Stimulated activated CD4-positive, alpha-beta T cell treated with anti-CD3 and anti-CD28 coated beads, Interleukin-15, amount 100 ng/mL, for 1 hour (primary cell): ENCODE results near the gene CUBN.

ENCODE experiments used
- DNase-seq, 2 donors: peaks; one replicate each; pipeline ENCODE4 v3.0.0-alpha.2; 2020; ENCODE audit warnings: low read depth in 1 of 2, low spot score in 1 of 2

Gene CUBN

DNA sequence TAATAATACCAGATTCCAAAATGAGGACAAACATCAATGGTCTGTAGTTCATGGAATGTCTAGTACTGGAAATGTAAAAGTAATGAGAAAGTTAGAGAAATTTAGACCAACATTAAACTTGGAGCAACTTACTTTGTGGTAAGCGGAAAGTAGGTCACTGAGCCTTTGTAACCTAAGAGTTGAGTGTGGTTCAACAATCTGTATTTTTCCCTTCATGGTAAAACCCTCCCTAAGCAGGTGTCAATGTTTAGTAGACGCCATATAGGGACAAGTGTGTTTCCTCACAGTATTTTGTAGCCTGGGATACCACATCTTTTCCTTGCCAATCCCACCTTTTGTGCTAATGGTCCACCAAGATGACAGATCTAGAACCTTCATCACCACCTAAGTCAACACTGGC, 245.1 kb downstream of the CUBN start:
- DNase-seq: no peak

DNA sequence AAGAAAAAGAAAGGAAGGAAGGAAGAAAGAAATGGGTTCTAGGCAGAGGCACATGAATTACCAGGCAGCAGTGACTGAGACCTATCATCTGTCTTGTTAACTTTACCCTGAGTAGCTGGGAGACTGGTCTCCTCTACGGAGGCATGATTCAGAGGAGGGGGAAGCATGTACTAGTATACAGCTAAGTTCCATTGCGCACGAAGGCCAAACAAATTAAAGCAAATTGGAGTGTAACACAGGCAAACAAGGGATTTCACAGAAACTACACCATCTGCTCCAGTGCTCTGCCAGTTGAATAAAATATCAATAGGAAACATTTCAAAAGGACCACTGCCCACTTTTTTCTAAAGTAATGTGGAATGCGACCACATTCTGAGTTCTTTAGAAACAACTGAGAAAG, 246.5 kb downstream of the CUBN start:
- no peak for DNase-seq

DNA sequence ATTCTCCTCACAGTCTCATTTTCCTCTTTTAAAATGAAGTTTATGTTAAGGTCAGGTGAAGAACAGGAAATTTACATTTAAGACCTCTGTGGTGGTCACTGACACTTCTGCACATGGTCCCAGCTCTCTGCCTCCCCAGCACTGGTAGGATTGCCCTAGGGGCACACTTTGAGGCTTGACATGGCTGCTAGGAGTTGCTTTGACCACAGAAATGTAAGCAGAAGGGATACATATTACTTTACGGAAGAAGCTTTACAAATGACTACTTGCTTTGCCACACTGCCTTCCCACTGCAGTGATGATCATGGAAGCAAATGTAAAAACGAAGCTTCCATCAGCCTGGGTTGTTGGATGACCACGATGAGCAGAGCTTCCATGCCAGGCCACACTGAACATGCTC, 259.3 kb downstream of the CUBN start:
- DNase-seq: no peak

DNA sequence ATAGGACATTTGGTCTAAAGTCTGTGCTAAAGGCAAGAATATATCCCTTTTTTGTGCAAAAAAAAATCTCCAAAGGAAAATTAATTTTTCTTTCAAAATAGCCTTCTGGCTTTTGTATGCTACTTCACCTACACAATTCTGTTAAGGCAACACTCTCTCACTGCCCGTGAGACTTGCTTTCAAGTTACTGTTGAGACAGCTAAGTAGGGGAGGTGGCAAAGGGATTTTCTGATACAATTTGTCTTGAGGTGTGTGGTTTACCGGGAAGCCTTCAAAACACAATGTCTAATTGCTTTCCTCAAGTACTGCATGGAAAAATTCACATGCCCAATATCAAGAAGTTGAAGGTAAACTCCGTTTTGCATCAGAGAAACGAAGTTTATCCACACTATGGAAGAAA, 261.6 kb downstream of the CUBN start:
- DNase-seq: no peak

DNA sequence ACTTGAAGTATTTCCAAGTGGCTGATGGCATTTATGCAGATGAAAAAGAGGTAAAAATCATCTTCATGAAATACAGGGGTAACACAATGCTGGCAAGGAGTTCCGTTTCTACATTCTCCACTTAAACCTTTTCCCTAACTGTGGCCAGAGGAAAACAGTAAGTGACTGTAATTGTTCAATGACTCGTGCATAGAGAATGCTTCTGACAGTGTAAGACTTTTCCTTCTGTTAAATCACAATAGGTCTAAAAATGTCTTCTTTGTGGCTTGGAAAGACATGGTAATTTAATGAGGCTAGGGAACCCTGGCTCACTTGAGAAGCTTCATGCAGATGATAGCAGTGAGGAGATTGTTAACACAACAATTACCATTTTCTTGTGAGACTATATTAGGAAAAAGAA, 262.1 kb downstream of the CUBN start:
- no peak for DNase-seq

DNA sequence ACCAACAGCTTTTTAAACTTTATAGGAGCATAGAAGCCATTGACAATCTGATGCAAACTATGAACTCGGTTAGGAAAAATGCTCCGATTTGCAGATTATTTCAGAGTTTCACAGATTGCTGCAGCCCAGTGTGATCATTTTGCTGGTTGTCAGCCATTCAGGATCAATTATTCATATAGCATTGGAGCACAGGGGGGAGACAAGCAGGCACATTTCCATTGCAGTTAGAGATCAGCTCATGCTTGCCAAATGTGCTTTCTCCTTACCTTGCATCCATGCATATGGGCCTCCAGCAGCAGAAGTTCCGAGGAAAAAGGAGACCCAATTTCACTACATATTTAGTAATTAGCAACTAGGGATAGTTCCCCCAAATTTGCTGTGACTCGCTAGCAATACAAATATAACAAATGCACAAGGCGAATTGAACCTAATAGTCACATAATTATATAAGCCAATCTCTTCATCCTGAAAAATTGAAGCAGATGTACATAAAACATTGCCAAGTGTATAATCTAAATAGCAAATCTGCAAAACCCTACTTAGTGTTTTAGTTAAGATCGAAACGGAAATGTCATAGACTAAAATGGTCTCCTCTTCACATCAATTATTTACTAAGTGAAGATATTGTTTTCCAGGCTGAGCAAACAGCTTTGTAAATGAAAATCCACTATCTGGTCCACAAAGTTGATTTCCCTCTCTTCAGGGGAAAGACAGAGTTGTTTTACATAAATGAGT, 262.9 kb downstream of the CUBN start:
- DNase-seq: no peak

DNA sequence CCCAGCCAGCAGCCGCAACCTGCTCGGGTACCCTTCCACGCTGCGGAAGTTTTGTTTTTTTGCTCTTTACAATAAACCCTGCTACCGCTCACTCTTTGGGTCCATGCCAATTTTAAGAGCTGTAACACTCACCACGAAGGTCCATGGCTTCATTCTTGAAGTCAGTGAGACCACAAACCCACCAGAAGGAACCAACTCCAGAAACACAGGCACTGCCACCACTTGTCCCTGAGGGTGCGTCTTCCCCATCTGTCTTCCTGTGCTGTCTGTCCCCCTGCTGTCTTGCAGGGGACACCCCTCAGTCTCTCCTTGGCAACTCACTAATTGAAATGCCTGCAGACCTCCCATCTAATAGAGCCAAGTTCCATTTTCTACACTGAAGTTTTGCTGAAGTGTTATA, 263.8 kb downstream of the CUBN start:
- DNase-seq: no peak

DNA sequence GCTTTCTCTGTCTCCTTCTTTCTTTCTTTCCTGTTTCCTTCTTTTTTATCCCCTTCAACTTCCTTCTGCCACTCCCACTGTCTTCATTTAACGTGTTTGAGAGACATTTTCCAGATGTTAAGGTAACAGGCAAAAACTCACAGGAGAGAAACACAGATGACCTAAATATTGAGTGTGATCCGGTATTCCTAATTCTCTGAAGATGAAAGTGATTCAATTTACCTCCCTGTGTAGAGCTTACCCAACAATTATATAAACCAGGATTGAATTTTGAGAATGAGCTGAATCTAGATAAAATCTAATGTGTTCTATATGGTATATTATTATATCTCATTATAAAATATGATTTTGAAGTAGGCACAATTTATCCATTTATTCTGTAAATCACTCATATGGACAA, 265.8 kb downstream of the CUBN start:
- no peak for DNase-seq

DNA sequence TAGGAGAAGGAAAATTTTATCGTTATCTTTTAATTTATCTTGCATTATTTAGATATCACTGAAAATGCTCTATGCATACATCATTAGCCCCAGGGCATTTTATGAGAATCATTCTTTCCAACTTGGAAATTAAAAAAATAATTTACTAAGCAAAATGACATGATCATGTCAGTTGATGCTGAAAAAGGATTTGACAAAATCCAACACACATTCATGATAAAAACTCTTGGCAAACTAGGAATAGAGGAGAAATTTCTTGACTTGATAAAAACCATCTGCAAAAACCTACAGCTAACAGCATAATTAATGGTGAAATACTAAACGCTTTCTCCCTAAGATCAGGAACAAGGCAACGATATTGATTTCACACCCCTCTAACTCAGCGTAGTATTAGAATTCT, 272.2 kb downstream of the CUBN start:
- DNase-seq: no peak

DNA sequence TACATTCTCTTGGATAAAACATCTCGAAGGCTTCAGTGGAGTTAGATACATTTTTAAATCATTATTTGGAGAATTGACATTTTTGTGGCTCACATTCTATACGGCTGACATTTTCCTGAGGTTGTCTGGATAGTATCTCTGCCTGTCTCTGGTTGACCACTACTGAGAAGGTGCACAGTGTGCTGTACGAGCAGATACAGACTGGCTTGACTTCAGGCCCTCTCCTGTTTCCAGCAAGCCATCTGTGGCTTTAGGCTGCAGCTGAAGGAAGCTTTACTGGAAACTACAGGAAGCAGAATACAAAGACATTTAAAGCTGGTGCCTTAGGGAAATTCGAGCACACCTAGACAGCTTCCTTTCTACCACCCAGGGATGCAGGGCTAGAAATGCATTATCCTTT, 273.0 kb downstream of the CUBN start:
- no peak for DNase-seq

DNA sequence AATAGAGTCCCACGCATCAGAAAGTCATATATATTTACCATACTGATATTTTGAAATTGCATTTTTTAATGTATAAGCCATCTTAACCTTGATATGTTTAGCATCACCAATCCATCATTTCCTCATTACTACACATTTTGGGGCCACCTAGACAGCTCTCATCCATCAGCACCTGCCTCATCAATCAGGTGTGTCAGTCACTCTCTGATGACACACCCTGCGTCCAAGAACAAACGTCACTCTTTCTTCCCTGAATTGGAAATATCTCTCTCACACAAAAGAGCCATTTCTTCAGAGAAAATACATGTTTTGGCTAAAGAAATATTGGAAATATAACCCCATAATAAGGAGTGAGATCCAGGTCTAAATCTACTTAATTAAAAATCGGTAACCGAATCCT, 273.5 kb downstream of the CUBN start:
- DNase-seq: no peak

DNA sequence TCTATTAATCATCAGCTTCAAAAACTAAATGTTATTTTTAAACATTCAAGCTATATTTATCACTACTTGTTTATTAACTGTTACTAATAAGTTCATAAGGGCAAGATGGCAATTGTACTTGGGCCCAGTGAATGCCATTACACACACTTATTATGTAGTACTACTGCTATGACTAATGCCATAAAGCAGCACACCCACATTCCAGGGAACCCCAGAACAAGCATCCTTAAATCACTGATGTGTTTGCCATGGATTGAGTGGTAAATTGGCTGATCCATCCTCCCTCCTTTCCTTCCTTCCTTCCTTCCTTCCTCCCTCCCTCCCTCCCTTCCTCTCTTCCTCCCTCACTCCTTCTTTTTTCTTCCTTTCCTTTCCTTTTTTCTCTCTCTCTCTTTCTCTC, 275.0 kb downstream of the CUBN start:
- no peak for DNase-seq

DNA sequence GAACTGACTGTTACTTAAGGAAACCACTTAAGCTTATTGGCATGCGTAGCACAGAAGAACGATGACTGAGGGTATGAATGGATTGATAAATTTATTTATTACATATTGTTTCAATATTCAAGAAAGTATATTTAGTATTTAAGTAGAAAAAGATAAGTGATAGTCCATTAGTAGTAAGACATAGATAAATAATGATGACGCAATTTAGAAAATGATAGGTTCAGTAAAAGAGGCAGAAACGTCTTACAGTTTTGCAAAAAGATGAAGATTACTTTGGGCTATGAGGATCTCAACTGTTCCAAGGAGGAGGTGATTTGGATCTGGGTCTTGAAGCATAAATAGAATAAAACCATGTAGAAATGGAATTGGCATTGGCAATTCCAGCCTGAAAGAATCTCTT, 275.8 kb downstream of the CUBN start:
- DNase-seq: no peak

DNA sequence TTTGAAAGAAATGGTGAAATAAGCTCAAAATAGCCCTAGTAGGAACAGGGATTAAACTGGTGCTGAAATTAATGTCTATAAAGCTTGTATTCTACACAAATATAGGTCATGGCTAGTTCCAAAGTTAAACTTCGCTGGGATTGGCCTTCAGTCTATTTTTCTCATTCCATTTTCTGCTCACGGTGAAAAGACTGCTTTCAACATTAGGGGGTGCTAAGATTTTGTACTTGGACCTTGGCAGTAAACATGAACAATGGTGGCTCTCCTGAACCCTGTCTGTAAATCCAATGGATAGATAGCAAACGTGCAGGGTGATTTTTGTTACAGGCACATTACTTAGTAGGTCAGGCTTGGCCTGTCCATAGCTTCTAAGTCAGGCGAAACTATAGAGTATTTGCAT, 276.4 kb downstream of the CUBN start:
- no peak for DNase-seq

DNA sequence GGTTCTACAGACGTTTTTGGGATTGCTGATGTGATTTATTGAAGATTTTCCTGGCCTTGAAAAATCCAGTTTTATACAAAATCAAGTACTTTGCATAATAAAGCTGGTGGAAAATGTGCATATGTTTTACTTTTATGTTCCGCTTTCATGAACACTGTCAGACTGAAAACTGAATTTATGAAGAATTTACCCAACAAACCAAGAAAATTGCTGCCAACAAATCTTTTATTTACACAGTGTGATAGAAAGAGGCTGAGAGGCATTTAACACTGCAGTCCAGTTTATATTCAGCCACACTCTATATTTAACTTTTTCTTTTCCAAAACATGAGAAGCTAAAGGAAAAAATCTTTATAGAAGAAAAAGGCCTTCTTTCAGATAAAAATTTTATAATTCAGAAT, 277.0 kb downstream of the CUBN start:
- no peak for DNase-seq

DNA sequence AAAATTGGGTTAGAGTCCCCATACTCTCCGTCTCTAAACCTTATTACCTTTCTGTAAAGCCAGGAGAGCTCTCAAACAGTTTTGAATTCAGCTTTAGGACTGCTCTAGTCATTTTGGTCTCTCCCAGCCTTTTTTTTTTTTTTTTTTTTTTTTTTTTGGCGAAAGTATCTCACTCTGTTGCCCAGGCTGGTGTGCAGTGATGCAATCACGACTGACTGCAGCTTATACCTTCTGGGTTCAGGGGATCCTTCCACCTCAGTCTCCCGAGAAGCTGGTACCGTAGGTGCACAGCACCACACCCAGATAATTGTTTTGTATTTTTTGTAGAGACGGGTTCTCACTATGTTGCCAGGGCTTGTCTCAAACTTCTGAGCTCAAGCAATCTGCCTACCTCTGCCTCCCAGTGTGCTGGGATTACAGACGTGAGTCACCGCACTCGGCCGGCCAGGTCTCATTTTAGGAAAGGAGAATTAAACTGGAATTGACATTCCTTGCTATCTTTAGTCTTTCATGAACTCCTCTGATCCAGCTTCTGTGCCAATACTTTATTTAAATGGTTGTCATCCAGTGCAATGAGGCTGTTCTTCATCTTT, 281.0 kb downstream of the CUBN start:
- no peak for DNase-seq

DNA sequence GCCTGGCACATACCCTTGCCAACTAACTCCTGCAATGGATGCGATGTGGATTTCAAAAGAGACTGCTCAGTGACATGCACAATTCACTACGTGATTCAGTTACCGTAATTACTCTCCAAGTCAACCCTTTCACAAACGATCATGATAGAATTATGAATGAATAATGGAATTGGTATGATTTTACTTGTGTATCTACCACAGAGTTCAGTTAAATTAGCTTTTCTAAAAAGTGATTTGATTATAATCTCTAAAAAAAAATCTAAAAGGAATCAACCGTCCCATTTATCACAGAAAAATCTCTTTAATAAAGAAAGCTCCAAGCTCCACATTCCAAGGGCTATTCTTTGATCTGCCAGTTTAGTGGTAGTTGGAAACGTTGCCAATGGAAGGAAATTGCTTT, 282.0 kb downstream of the CUBN start:
- DNase-seq: no peak

DNA sequence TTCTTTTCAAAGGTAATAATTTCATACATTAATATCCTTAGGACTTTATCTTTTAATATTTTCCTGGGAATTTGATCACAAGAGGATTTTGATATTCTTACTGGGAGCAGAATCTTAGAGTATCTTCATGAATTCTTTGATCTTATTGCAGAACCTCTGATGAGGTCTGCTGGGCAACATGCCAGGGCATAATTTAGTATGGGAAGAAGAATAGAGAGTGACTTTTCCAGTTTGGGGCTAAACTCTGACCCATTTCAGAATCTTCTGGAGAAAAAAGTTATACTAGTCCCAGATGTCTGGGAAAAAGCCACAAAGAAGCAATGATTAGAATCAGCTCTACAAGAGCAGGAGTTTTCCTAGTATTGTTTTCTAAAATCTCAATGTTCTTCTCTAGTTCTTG, 284.4 kb downstream of the CUBN start:
- no peak for DNase-seq

DNA sequence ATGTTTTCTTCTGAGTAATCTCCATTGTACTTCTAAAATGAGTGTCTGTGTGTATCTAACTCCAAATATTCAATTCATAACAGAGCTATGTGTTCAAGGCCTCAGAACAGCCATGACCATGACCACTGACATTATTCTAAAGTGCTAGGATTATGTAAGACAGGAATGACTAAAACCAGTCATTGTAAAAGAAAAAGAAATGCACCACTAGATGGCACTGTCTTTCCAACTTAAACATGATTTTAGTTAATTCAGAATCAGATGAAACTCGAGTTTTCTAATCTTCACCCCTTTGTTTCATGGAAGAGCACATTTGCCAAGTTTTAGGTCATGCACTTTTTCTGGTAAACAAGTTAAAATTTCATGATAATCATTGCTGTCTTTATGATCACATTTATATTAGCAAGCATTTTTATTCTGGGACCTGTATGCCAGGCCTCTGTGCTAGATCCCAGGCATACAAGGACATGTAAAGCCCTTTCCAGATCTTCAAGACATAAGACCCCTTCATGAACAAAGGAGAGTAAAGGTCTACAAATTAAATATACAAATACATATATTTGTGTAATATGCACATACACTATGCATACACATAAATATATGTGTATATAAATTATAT, 286.2 kb downstream of the CUBN start:
- no peak for DNase-seq

DNA sequence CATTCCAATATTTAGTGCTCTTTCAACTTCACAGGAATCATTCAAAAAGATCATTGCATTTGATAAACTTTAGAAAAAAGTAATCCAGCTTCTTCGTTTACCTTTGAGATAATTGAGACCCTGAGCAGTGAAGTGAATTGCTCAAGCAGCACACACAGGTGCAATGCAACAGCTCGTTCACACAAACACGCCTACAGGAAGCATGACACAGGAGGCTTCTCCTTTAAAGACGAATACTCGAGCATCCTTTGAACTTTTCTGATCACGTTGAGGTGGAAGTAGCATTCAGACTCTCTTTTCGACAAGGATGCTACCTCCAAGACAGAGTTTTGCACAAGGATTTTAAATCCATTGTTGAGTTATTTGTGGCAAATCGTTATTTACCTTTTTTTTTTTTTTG, 294.4 kb downstream of the CUBN start:
- DNase-seq: no peak

DNA sequence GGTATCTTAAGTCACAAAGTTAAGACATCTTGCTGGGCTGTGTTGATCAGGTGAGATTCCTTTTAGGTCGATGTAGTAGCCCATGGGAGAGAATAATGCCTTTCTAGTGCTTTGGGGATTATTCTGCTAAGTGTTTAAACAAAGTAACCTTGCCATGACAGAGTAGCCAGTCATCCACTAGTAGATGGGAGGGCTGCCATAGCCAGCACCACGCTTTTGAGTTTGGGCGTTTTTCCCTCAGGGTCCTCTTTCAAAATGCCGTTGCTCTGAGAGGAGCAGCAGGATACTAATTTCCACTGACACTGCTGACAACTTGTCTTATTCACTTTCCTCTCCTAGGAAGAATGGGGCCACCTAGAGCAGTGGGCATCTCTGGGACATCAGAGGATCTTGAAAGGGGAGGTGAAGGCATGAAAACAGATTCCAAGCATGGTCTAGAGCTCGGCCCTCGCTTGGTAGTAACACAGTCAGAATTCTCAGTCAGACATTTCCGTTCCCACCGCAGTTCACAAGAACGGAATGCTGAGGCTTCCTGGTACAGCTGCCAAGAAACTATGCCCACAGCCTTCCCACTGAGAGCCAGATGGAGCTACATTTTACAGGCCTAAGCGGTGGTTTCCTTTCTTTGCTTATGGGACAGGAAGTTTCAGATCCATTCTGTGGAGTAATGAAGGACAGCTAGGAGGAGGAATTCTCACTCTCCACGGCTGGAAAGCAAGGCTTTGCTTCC, 297.1 kb downstream of the CUBN start:
- DNase-seq: no peak

DNA sequence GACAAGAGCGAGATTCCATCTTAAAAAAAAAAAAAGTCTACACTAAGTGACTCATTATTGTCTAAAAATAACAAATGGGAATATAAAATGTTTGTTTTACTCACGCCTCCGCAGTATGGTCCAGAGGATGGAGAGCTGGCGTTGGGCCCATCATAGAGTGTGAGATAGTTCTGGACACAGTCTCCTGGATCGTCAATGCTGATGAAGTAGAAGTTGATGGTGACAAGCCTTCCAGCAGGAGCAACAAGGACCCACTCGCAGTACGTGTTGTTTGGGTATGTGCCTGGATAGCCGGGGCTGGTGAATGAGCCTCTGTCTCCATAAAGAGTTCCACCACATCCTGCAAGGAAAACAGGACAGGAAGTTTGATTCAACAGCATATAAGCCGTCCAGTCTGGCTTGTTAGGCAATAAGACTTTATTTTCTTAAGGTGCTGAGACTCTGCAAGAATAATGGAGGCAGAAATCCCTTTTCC, 300.9 kb downstream of the CUBN start:
- no peak for DNase-seq
